Astrocyte (in vitro differentiated cells and primary cell): ENCODE measurements around the gene STC2. TPM values are rescaled to one million over a fixed set of nuclear protein-coding genes. Genes with fewer than 3 reads are reported as not detected.

ENCODE experiments used
- DNase-seq: peaks from one replicate; pipeline ENCODE4 v3.0.0-alpha.2; 2010; ENCODE audit warnings: low read depth
- FAIRE-seq: peaks from 2 replicates; lab custom pipeline; 2011; peaks lifted over from hg19 to GRCh38; lab: Jason Lieb, UNC
- H2AFZ ChIP-seq: 2 replicates; pipeline ENCODE4 v1.6.0; 2012; ENCODE audit warnings: low read depth, low read length, inconsistent platforms
- H3K27ac ChIP-seq: 2 replicates; pipeline ENCODE4 v1.5.1; 2011; ENCODE audit warnings: low read depth, low read length, inconsistent platforms
- H3K27me3 ChIP-seq: 2 replicates; pipeline ENCODE4 v1.6.0; 2011; ENCODE audit warnings: low read length, inconsistent platforms; ENCODE audit not compliant: insufficient read depth
- H3K36me3 ChIP-seq: 2 replicates; pipeline ENCODE4 v1.5.1; 2011; ENCODE audit warnings: low read length, inconsistent platforms; ENCODE audit not compliant: insufficient read depth
- H3K4me1 ChIP-seq: 2 replicates; pipeline ENCODE4 v1.5.1; 2011; ENCODE audit warnings: low read length, inconsistent platforms; ENCODE audit not compliant: insufficient read depth
- H3K4me2 ChIP-seq: 2 replicates; pipeline ENCODE4 v1.6.0; 2012; ENCODE audit warnings: low read length, inconsistent platforms
- H3K4me3 ChIP-seq: 2 replicates; pipeline ENCODE4 v1.5.1; 2011; ENCODE audit warnings: low read depth, mild to moderate bottlenecking, low read length, inconsistent platforms; ENCODE audit not compliant: insufficient read depth
- H3K79me2 ChIP-seq: 2 replicates; pipeline ENCODE4 v1.6.0; 2012; ENCODE audit warnings: mild to moderate bottlenecking, low read length, inconsistent platforms; ENCODE audit not compliant: insufficient read depth
- H3K9ac ChIP-seq: 2 replicates; pipeline ENCODE4 v1.6.0; 2012; ENCODE audit warnings: mild to moderate bottlenecking, low read length, inconsistent platforms
- H3K9me3 ChIP-seq: 2 replicates; pipeline ENCODE4 v1.5.1; 2012; ENCODE audit warnings: low read depth, mild to moderate bottlenecking, low read length, inconsistent platforms; ENCODE audit not compliant: insufficient read depth
- H4K20me1 ChIP-seq: 2 replicates; pipeline ENCODE4 v1.6.0; 2012; ENCODE audit warnings: low read length, inconsistent platforms; ENCODE audit not compliant: insufficient read depth
- H3K27ac Mint-ChIP-seq: one replicate; pipeline ENCODE4 v1.8.0; 2021; ENCODE audit warnings: mild to moderate bottlenecking, mixed read lengths; ENCODE audit not compliant: unreplicated experiment
- H3K27me3 Mint-ChIP-seq: one replicate; pipeline ENCODE4 v1.8.0; 2021; ENCODE audit warnings: low read depth, mixed read lengths; ENCODE audit not compliant: unreplicated experiment
- H3K36me3 Mint-ChIP-seq: one replicate; pipeline ENCODE4 v1.8.0; 2021; ENCODE audit warnings: low read depth, mixed read lengths; ENCODE audit not compliant: unreplicated experiment
- H3K4me1 Mint-ChIP-seq: one replicate; pipeline ENCODE4 v1.8.0; 2021; ENCODE audit warnings: low read depth, mixed read lengths; ENCODE audit not compliant: unreplicated experiment
- H3K4me3 Mint-ChIP-seq: one replicate; pipeline ENCODE4 v1.8.0; 2021; ENCODE audit warnings: mild to moderate bottlenecking, moderate library complexity, mixed read lengths; ENCODE audit not compliant: unreplicated experiment
- H3K9me3 Mint-ChIP-seq: one replicate; pipeline ENCODE4 v1.8.0; 2021; ENCODE audit warnings: mild to moderate bottlenecking, mixed read lengths; ENCODE audit not compliant: unreplicated experiment
- CTCF ChIP-seq: IDR thresholded peaks from 2 replicates; pipeline ENCODE4 v1.5.1; 2011; ENCODE audit warnings: low read depth, mild to moderate bottlenecking, inconsistent platforms, low read length, moderate library complexity; ENCODE audit not compliant: insufficient read depth
- EZH2 ChIP-seq: IDR thresholded peaks from 2 replicates; pipeline ENCODE4 v1.6.1; 2012; ENCODE audit warnings: mild to moderate bottlenecking, low read length, inconsistent platforms; ENCODE audit not compliant: insufficient read depth
- total RNA-seq: library from RNA; stranded (reverse); gene quantifications from 2 replicates; pipeline ENCODE4 v1.2.1, GENCODE V29; 2021

STC2 gene
- total RNA-seq, 1 donor from 2014 or later: 206 TPM

- FAIRE-seq (no peak), DNase-seq (no peak)
- TF ChIP-seq CTCF (no peak), EZH2 (no peak)
- peak overlapping the region; percentile 36 for H3K27ac Mint-ChIP-seq
- peaks cover 7% of the 10 kb centered on the region for H3K36me3 Mint-ChIP-seq
- H3K4me3 Mint-ChIP-seq: no peak overlapping the region
- peak overlapping the region; percentile 25 for H3K4me2 ChIP-seq
- H3K4me1 ChIP-seq: peaks cover 13% of the 10 kb centered on the region
- no peak overlapping the region for H3K4me3 ChIP-seq
- H4K20me1 ChIP-seq: no peaks in the 10 kb centered on the region
- H3K9ac ChIP-seq: peak overlapping the region; percentile 28
- peaks cover 8% of the 10 kb centered on the region for H3K27me3 Mint-ChIP-seq
- H3K9me3 Mint-ChIP-seq: peaks cover 8% of the 10 kb centered on the region
- no peaks in the 10 kb centered on the region for H3K27me3 ChIP-seq
- peaks cover 10% of the 10 kb centered on the region for H3K4me1 Mint-ChIP-seq
- H3K36me3 ChIP-seq: no peaks in the 10 kb centered on the region
- H3K79me2 ChIP-seq: no peaks in the 10 kb centered on the region
- H3K9me3 ChIP-seq: peaks cover 6% of the 10 kb centered on the region
- H3K27ac ChIP-seq: no peak overlapping the region
- peak overlapping the region; percentile 46 for H2AFZ ChIP-seq
Measured at GRCh38 chr5:173310218-173310769, 17.9 kb downstream of the STC2 start.

DNA sequence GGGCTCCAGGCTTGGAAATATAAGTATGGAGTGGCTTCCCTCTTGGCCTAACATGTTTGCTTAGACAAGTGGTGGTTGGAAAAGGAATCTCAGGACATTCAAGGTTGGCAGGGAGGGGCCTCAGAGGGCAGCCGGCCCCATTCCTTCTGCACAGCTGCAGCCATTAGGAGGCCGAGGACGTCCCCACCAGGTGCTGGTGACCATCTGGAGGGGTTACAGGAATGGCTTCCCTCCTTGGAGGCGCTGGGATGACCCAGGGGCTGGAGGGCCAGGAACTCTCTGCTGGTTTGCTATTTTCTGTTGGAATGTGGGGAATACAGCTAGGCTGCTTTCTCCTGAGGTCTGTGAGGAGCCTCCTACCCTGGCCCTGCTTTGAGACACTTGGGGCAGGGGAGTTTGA, 18.5 kb downstream of the STC2 start:
- H2AFZ ChIP-seq: no peak overlapping the region
- peaks cover 5% of the 10 kb centered on the region for H3K36me3 Mint-ChIP-seq
- peaks cover 8% of the 10 kb centered on the region for H3K9me3 Mint-ChIP-seq
- peaks cover 8% of the 10 kb centered on the region for H3K27me3 Mint-ChIP-seq
- H3K4me2 ChIP-seq: no peak overlapping the region
- peaks cover 6% of the 10 kb centered on the region for H3K4me1 Mint-ChIP-seq
- H3K36me3 ChIP-seq: no peaks in the 10 kb centered on the region
- no peak overlapping the region for H3K27ac ChIP-seq
- DNase-seq: no peak
- TF ChIP-seq CTCF (no peak), EZH2 (no peak)
- H3K4me1 ChIP-seq: peaks cover 11% of the 10 kb centered on the region
- no peaks in the 10 kb centered on the region for H3K27me3 ChIP-seq
- H3K4me3 ChIP-seq: no peak overlapping the region
- no peak overlapping the region for H3K9ac ChIP-seq
- H3K79me2 ChIP-seq: no peaks in the 10 kb centered on the region
- no peak overlapping the region for H3K27ac Mint-ChIP-seq
- H4K20me1 ChIP-seq: no peaks in the 10 kb centered on the region
- no peak for FAIRE-seq
- H3K4me3 Mint-ChIP-seq: no peak overlapping the region
- peaks cover 6% of the 10 kb centered on the region for H3K9me3 ChIP-seq

GRCh38 chr5:173308226-173308625, 20.0 kb downstream of the STC2 start:
- no peak overlapping the region for H3K27ac Mint-ChIP-seq
- Histone ChIP-seq H3K4me1 (peaks cover 25% of the 10 kb centered on the region), H3K4me3 (no peak overlapping the region), H3K79me2 (no peaks in the 10 kb centered on the region), H3K36me3 (no peaks in the 10 kb centered on the region), H3K27me3 (no peaks in the 10 kb centered on the region), H2AFZ (no peak overlapping the region), H3K9ac (no peak overlapping the region), H4K20me1 (no peaks in the 10 kb centered on the region), H3K4me2 (no peak overlapping the region), H3K9me3 (peaks cover 6% of the 10 kb centered on the region), H3K27ac (no peak overlapping the region)
- H3K4me3 Mint-ChIP-seq: no peak overlapping the region
- TF ChIP-seq CTCF: no peak
- no peak for TF ChIP-seq EZH2
- DNase-seq (no peak), FAIRE-seq (no peak)
- H3K4me1 Mint-ChIP-seq: peaks cover 16% of the 10 kb centered on the region
- peaks cover 3% of the 10 kb centered on the region for H3K36me3 Mint-ChIP-seq
- peaks cover 8% of the 10 kb centered on the region for H3K9me3 Mint-ChIP-seq
- peaks cover 8% of the 10 kb centered on the region for H3K27me3 Mint-ChIP-seq
